ENCODE results near the gene PDIA5.

DNA sequence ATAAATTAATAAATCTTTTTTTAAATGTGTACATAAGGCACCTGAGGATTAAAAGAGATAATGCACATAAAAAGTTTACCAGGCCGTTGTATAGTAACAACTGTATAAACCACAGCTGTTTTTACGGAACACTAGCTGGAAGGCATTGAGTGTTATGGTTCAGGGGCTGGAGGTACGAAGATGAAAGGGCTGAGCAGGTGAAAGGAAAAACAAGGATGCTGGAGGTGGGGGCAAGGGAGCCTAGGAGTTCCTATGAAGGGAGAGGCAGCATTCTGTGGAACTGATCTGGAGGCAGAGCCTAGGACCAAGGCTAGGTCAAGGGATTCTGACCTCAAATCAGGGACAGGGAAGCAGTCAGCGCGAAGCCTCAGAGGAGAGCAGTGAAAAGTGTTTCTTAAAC is 47.2 kb upstream of the PDIA5 start:
- TF ChIP-seq, protein P1, sequence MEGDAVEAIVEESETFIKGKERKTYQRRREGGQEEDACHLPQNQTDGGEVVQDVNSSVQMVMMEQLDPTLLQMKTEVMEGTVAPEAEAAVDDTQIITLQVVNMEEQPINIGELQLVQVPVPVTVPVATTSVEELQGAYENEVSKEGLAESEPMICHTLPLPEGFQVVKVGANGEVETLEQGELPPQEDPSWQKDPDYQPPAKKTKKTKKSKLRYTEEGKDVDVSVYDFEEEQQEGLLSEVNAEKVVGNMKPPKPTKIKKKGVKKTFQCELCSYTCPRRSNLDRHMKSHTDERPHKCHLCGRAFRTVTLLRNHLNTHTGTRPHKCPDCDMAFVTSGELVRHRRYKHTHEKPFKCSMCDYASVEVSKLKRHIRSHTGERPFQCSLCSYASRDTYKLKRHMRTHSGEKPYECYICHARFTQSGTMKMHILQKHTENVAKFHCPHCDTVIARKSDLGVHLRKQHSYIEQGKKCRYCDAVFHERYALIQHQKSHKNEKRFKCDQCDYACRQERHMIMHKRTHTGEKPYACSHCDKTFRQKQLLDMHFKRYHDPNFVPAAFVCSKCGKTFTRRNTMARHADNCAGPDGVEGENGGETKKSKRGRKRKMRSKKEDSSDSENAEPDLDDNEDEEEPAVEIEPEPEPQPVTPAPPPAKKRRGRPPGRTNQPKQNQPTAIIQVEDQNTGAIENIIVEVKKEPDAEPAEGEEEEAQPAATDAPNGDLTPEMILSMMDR (IDR thresholded peaks at IDR 0.05; ENCODE audit: low read length): no peak
- no peak for TF ChIP-seq EZH2 (optimal IDR thresholded peaks at IDR 0.05; ENCODE audit: low read depth, low read length)

All from MM.1S (cell line).